Vagina (tissue), 2 donors: ENCODE results near the gene LPP. TPM values are rescaled to one million over a fixed set of nuclear protein-coding genes. Genes with fewer than 3 reads are reported as not detected.

Experiments used
- DNase-seq, 2 donors: peaks; one replicate each; pipeline ENCODE4 v3.0.0-alpha.2; 2017; ENCODE audit errors: extremely low spot score in 2 of 2
- H3K27ac ChIP-seq: fragments of 200-600 bp; sonication (generic); one replicate; pipeline ENCODE4 v1.5.1; 2019
- H3K27me3 ChIP-seq: fragments of 200-600 bp; sonication (generic); one replicate; pipeline ENCODE4 v1.5.1; 2019
- H3K36me3 ChIP-seq, 2 donors: fragments of 200-600 bp; sonication (generic); one replicate each; pipeline ENCODE4 v1.5.1; 2017 to 2019
- H3K4me1 ChIP-seq: fragments of 200-600 bp; sonication (generic); one replicate; pipeline ENCODE4 v1.5.1; 2019
- H3K4me3 ChIP-seq, 2 donors: fragments of 200-600 bp; sonication (generic); 1 replicate in 1 of 2; 2 replicates in 1 of 2; pipeline ENCODE4 v1.5.1; 2016 to 2019
- H3K9me3 ChIP-seq: fragments of 200-600 bp; sonication (generic); one replicate; pipeline ENCODE4 v1.5.1; 2019
- CTCF ChIP-seq, 3 experiments: fragments of 450-650 bp in 2 of 3; fragments of 200-600 bp in 1 of 3; sonication (generic) in 1 of 3; IDR thresholded peaks; one replicate each; pipeline ENCODE4 v1.5.1; 2017 to 2019; ENCODE audit warnings: antibody characterized with exemption in 3 of 3, mild to moderate bottlenecking in 2 of 3, moderate library complexity in 2 of 3
- POLR2A ChIP-seq, 2 donors: fragments of 450-650 bp; IDR thresholded peaks; one replicate each; pipeline ENCODE4 v1.6.1; 2017; ENCODE audit warnings: antibody characterized with exemption in 2 of 2, mild to moderate bottlenecking in 2 of 2, moderate library complexity in 2 of 2
- POLR2AphosphoS5 ChIP-seq, 2 donors: sonication (generic); formaldehyde crosslinking; IDR thresholded peaks; one replicate each; pipeline ENCODE4 v1.9.0; 2017; ENCODE audit warnings: antibody characterized with exemption in 2 of 2, mild to moderate bottlenecking in 2 of 2, low read depth in 1 of 2; ENCODE audit not compliant: insufficient read depth in 1 of 2
- intact Hi-C: fragments of 100-400 bp; cut with DNase I; formaldehyde crosslinking; loops from one replicate; pipeline ENCODE4 v1.15.1; 2023
- total RNA-seq: library from RNA; depleted of rRNA; stranded (reverse); fragments of >200 nt; gene quantifications from one replicate; pipeline ENCODE4 v1.2.3, GENCODE V29; 2016

LPP gene
- total RNA-seq, 1 donor from 2014 or later, result 248 TPM

GRCh38 chr3:188154809-188155574 lies 1.0 kb downstream of the LPP start:
- intact Hi-C loops, result loop anchor here (5.0 kb wide), 1 partner anchor 413 kb away; no protein-coding TSS in a partner anchor
- Histone ChIP-seq H3K36me3 (no peaks in the 10 kb centered on the region), H3K27ac (peak overlapping the region; percentile 88), H3K4me1 (peaks cover 49% of the 10 kb centered on the region), H3K27me3 (no peaks in the 10 kb centered on the region), H3K9me3 (no peaks in the 10 kb centered on the region), H3K4me3 (peak overlapping the region; percentile 72 to 96)
- DNase-seq, result no peak
- TF ChIP-seq CTCF (IDR thresholded peaks at IDR 0.05) (no peak), POLR2A (IDR thresholded peaks at IDR 0.05) (no peak), POLR2AphosphoS5 (IDR thresholded peaks at IDR 0.05; ENCODE audit: insufficient read depth in 1 of 2, low read depth in 1 of 2) (no peak)

- DNase-seq, result no peak
Measured at GRCh38 chr3:188156056-188156455, 2.1 kb downstream of the LPP start.

DNA sequence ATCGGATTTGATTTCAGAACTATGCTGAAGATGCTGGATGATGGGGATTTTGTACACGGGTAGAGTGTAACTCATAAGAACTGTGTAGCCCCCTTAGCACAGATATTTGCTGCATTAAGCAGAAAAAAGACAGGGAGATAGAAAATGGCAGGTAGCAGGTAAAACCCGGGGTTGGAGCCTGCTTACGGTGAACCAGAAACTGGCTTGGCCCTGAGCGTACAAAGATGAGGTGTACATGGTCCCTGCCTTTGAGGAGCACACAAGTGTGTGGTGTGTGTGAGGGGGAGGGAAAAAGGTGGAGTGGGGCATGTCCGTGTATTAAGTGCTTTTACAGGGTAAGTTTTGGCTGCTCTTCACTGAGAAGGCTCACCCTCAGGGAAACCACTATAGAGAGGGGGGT lies 3.5 kb downstream of the LPP start:
- Histone ChIP-seq H3K9me3 (no peaks in the 10 kb centered on the region), H3K27me3 (no peaks in the 10 kb centered on the region), H3K4me3 (no peak overlapping the region), H3K4me1 (peaks cover 55% of the 10 kb centered on the region), H3K27ac (no peak overlapping the region), H3K36me3 (no peaks in the 10 kb centered on the region)
- TF ChIP-seq CTCF (IDR thresholded peaks at IDR 0.05) (no peak), POLR2A (IDR thresholded peaks at IDR 0.05) (no peak), POLR2AphosphoS5 (IDR thresholded peaks at IDR 0.05; ENCODE audit: insufficient read depth in 1 of 2, low read depth in 1 of 2) (no peak)
- no peak for DNase-seq
- intact Hi-C loops, result no loop called here

More at GRCh38 chr3:188156056-188156455, 2.1 kb downstream of the LPP start:
- H3K4me3 ChIP-seq, result peak overlapping the region in 1 of 2 donors; percentile 96
- intact Hi-C loops, result no loop called here
- H3K4me1 ChIP-seq, result peaks cover 55% of the 10 kb centered on the region
- peak overlapping the region; percentile 51 for H3K27ac ChIP-seq
- H3K9me3 ChIP-seq, result no peaks in the 10 kb centered on the region
- H3K36me3 ChIP-seq, result no peaks in the 10 kb centered on the region
- TF ChIP-seq POLR2A (IDR thresholded peaks at IDR 0.05), result no peak
- TF ChIP-seq POLR2AphosphoS5 (IDR thresholded peaks at IDR 0.05; ENCODE audit: insufficient read depth in 1 of 2, low read depth in 1 of 2), result no peak
- H3K27me3 ChIP-seq, result no peaks in the 10 kb centered on the region

DNA sequence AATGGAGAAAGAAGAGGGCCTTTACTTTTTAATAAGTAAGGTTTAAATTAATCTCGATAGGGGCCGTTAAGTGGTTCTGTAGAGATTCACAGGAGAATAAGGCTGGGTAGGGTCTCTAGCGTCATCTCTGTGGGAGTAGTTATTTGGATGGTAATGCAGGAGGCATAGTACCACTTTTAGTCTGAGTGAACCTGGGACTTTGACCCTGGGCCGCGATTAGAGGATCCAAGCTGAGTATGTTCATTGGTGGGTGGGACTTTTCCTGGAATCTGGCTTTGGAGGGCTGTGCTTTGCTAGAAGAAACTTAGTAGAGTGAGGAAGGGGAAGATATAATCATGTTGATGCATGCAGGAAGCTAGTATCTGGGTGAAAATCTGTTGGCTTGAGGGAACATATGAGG lies 4.0 kb downstream of the LPP start:
- Histone ChIP-seq H3K4me1 (peaks cover 55% of the 10 kb centered on the region), H3K9me3 (no peaks in the 10 kb centered on the region), H3K36me3 (no peaks in the 10 kb centered on the region), H3K27me3 (no peaks in the 10 kb centered on the region), H3K27ac (no peak overlapping the region), H3K4me3 (no peak overlapping the region)
- TF ChIP-seq POLR2AphosphoS5 (IDR thresholded peaks at IDR 0.05; ENCODE audit: insufficient read depth in 1 of 2, low read depth in 1 of 2) (no peak), CTCF (IDR thresholded peaks at IDR 0.05) (no peak), POLR2A (IDR thresholded peaks at IDR 0.05) (no peak)
- intact Hi-C loops, result no loop called here
- DNase-seq, result no peak

GRCh38 chr3:188158731-188159310 lies 4.9 kb downstream of the LPP start:
- TF ChIP-seq POLR2A (IDR thresholded peaks at IDR 0.05) (no peak), CTCF (IDR thresholded peaks at IDR 0.05) (no peak), POLR2AphosphoS5 (IDR thresholded peaks at IDR 0.05; ENCODE audit: insufficient read depth in 1 of 2, low read depth in 1 of 2) (no peak)
- Histone ChIP-seq H3K9me3 (no peaks in the 10 kb centered on the region), H3K36me3 (no peaks in the 10 kb centered on the region), H3K27me3 (no peaks in the 10 kb centered on the region), H3K4me3 (no peak overlapping the region), H3K27ac (no peak overlapping the region), H3K4me1 (peaks cover 60% of the 10 kb centered on the region)
- no peak for DNase-seq
- intact Hi-C loops, result no loop called here
